Measurements from ENCODE around the gene LZTS2. TPM values are rescaled to one million over a fixed set of nuclear protein-coding genes. Genes with fewer than 3 reads are reported as not detected.

LZTS2 gene
- total RNA-seq (ENCODE audit: unreplicated experiment): 52.2 TPM
- long read RNA-seq, transcript LZTS2-202 (5 exons, 2,883 nt): major isoform, 6 of 11 reads
- long read RNA-seq, partial matches to known transcripts: 2 of 11 reads
- long read RNA-seq, other reads (novel, unspliced or antisense): 3 of 11 reads

- peaks cover 8% of the 10 kb centered on the region for H3K36me3 Mint-ChIP-seq (ENCODE audit: low read depth, unreplicated experiment)
- H3K27ac Mint-ChIP-seq (ENCODE audit: unreplicated experiment): peak within 1 kb of the TSS; percentile 88
- peaks cover 18% of the 10 kb centered on the region for H3K4me1 Mint-ChIP-seq (ENCODE audit: unreplicated experiment)
- peaks cover 8% of the 10 kb centered on the region for H3K27me3 Mint-ChIP-seq (ENCODE audit: unreplicated experiment)
- H3K9me3 Mint-ChIP-seq (ENCODE audit: unreplicated experiment): no peaks in the 10 kb centered on the region
- DNase-seq (ENCODE audit: low spot score): peak; percentile 63
- peak within 1 kb of the TSS; percentile 95 for H3K4me3 Mint-ChIP-seq (ENCODE audit: unreplicated experiment)
- TF ChIP-seq CTCF (IDR thresholded peaks at IDR 0.05; ENCODE audit: unreplicated experiment): no peak
Measured at GRCh38 chr10:100999742-101000126, at the start of gene LZTS2. Gene LZTS2 (plus strand): TSS chr10:100999808. CDS start chr10:101002539, 2,731 bp downstream.

GRCh38 chr10:100960251-100960650, 39.4 kb upstream of the LZTS2 start:
- Mint-ChIP-seq H3K9me3 (ENCODE audit: unreplicated experiment) (no peaks in the 10 kb centered on the region), H3K27ac (ENCODE audit: unreplicated experiment) (no peak overlapping the region), H3K36me3 (ENCODE audit: low read depth, unreplicated experiment) (peaks cover 18% of the 10 kb centered on the region), H3K4me1 (ENCODE audit: unreplicated experiment) (peaks cover 14% of the 10 kb centered on the region), H3K4me3 (ENCODE audit: unreplicated experiment) (no peak overlapping the region), H3K27me3 (ENCODE audit: unreplicated experiment) (no peaks in the 10 kb centered on the region)
- DNase-seq (ENCODE audit: low spot score): no peak
- TF ChIP-seq CTCF (IDR thresholded peaks at IDR 0.05; ENCODE audit: unreplicated experiment): no peak

GRCh38 chr10:100962351-100963080, 37.1 kb upstream of the LZTS2 start:
- Mint-ChIP-seq H3K4me1 (ENCODE audit: unreplicated experiment) (peaks cover 14% of the 10 kb centered on the region), H3K36me3 (ENCODE audit: low read depth, unreplicated experiment) (peaks cover 17% of the 10 kb centered on the region), H3K4me3 (ENCODE audit: unreplicated experiment) (no peak overlapping the region), H3K27ac (ENCODE audit: unreplicated experiment) (no peak overlapping the region), H3K27me3 (ENCODE audit: unreplicated experiment) (no peaks in the 10 kb centered on the region), H3K9me3 (ENCODE audit: unreplicated experiment) (no peaks in the 10 kb centered on the region)
- no peak for TF ChIP-seq CTCF (IDR thresholded peaks at IDR 0.05; ENCODE audit: unreplicated experiment)
- no peak for DNase-seq (ENCODE audit: low spot score)

- no peaks in the 10 kb centered on the region for H3K9me3 Mint-ChIP-seq (ENCODE audit: unreplicated experiment)
- no peak overlapping the region for H3K4me3 Mint-ChIP-seq (ENCODE audit: unreplicated experiment)
- H3K36me3 Mint-ChIP-seq (ENCODE audit: low read depth, unreplicated experiment): peaks cover 17% of the 10 kb centered on the region
- no peak overlapping the region for H3K27ac Mint-ChIP-seq (ENCODE audit: unreplicated experiment)
- peaks cover 2% of the 10 kb centered on the region for H3K27me3 Mint-ChIP-seq (ENCODE audit: unreplicated experiment)
- no peak for TF ChIP-seq CTCF (IDR thresholded peaks at IDR 0.05; ENCODE audit: unreplicated experiment)
- no peak for DNase-seq (ENCODE audit: low spot score)
- H3K4me1 Mint-ChIP-seq (ENCODE audit: unreplicated experiment): peaks cover 16% of the 10 kb centered on the region
Measured at GRCh38 chr10:100963826-100964225, 35.8 kb upstream of the LZTS2 start.

GRCh38 chr10:100965820-100966219, 33.8 kb upstream of the LZTS2 start:
- DNase-seq (ENCODE audit: low spot score): no peak
- H3K27ac Mint-ChIP-seq (ENCODE audit: unreplicated experiment): no peak overlapping the region
- H3K27me3 Mint-ChIP-seq (ENCODE audit: unreplicated experiment): peaks cover 5% of the 10 kb centered on the region
- no peaks in the 10 kb centered on the region for H3K9me3 Mint-ChIP-seq (ENCODE audit: unreplicated experiment)
- H3K36me3 Mint-ChIP-seq (ENCODE audit: low read depth, unreplicated experiment): peaks cover 6% of the 10 kb centered on the region
- no peak for TF ChIP-seq CTCF (IDR thresholded peaks at IDR 0.05; ENCODE audit: unreplicated experiment)
- H3K4me3 Mint-ChIP-seq (ENCODE audit: unreplicated experiment): no peak overlapping the region
- peaks cover 13% of the 10 kb centered on the region for H3K4me1 Mint-ChIP-seq (ENCODE audit: unreplicated experiment)
